Mesendoderm (in vitro differentiated cells): ENCODE results near the gene BUB3.

Experiments used
- DNase-seq: peaks from one replicate; pipeline ENCODE4 v3.0.0; 2013
- H2AK5ac ChIP-seq: 2 replicates; pipeline ENCODE4 v1.6.1; 2013; ENCODE audit warnings: low read length, inconsistent platforms
- H2BK120ac ChIP-seq: 2 replicates; pipeline ENCODE4 v1.6.1; 2013; ENCODE audit warnings: low read depth, mild to moderate bottlenecking, low read length, moderate library complexity, mixed read lengths
- H2BK15ac ChIP-seq: replicated peaks from 2 replicates; pipeline ENCODE4 v1.6.1; 2013; ENCODE audit warnings: low read depth, mild to moderate bottlenecking, moderate library complexity
- H2BK5ac ChIP-seq: 2 replicates; pipeline ENCODE4 v1.6.1; 2013; ENCODE audit warnings: low read length, inconsistent platforms
- H3K18ac ChIP-seq: 2 replicates; pipeline ENCODE4 v1.6.1; 2013; ENCODE audit warnings: mild to moderate bottlenecking, low read length, mixed read lengths
- H3K23ac ChIP-seq: one replicate; pipeline ENCODE4 v1.6.1; 2013; ENCODE audit warnings: low read length
- H3K27ac ChIP-seq: 2 replicates; pipeline ENCODE4 v1.5.1; 2013; ENCODE audit warnings: low read depth, mild to moderate bottlenecking, inconsistent platforms, low read length, moderate library complexity
- H3K27me3 ChIP-seq: 2 replicates; pipeline ENCODE4 v1.6.1; 2013; ENCODE audit warnings: low read length, control low read depth, mild to moderate bottlenecking, inconsistent platforms; ENCODE audit not compliant: insufficient read depth, poor library complexity
- H3K36me3 ChIP-seq: 2 replicates; pipeline ENCODE4 v1.6.1; 2013; ENCODE audit warnings: low read length, inconsistent platforms; ENCODE audit not compliant: control insufficient read depth, insufficient read depth
- H3K4ac ChIP-seq: one replicate; pipeline ENCODE4 v1.6.1; 2013; ENCODE audit warnings: low read depth, mild to moderate bottlenecking, low read length, moderate library complexity
- H3K4me1 ChIP-seq: 2 replicates; pipeline ENCODE4 v1.6.1; 2013; ENCODE audit warnings: low read depth, low read length, inconsistent platforms; ENCODE audit not compliant: control insufficient read depth
- H3K4me2 ChIP-seq: 2 replicates; pipeline ENCODE4 v1.6.1; 2013; ENCODE audit warnings: low read length
- H3K4me3 ChIP-seq: 2 replicates; pipeline ENCODE4 v1.5.1; 2013; ENCODE audit warnings: mild to moderate bottlenecking, low read length
- H3K56ac ChIP-seq: one replicate; pipeline ENCODE4 v1.6.1; 2013; ENCODE audit warnings: low read length
- H3K79me1 ChIP-seq: 2 replicates; pipeline ENCODE4 v1.6.1; 2013; ENCODE audit warnings: low read length, inconsistent platforms
- H3K79me2 ChIP-seq: 2 replicates; pipeline ENCODE4 v1.6.1; 2013; ENCODE audit warnings: mild to moderate bottlenecking, low read length; ENCODE audit not compliant: control insufficient read depth, insufficient read depth
- H3K9ac ChIP-seq: 2 replicates; pipeline ENCODE4 v1.6.1; 2013; ENCODE audit warnings: low read length, inconsistent platforms
- H4K5ac ChIP-seq: one replicate; pipeline ENCODE4 v1.6.1; 2013; ENCODE audit warnings: low read length
- H4K8ac ChIP-seq: one replicate; pipeline ENCODE4 v1.6.1; 2013; ENCODE audit warnings: low read depth, mild to moderate bottlenecking, control low read depth, low read length, moderate library complexity
- WGBS: extraction: QIAGEN DNeasy Blood & Tissue Kit; methylation state at CpG from one replicate; pipeline ENCODE4 v1.1.7; 2013; ENCODE audit warnings: low lambda C conversion rate, missing lambda C conversion rate; ENCODE audit not compliant: insufficient coverage; ENCODE audit errors: extremely low coverage; 5-methylcytosine and 5-hydroxymethylcytosine counted together

BUB3 gene

DNA sequence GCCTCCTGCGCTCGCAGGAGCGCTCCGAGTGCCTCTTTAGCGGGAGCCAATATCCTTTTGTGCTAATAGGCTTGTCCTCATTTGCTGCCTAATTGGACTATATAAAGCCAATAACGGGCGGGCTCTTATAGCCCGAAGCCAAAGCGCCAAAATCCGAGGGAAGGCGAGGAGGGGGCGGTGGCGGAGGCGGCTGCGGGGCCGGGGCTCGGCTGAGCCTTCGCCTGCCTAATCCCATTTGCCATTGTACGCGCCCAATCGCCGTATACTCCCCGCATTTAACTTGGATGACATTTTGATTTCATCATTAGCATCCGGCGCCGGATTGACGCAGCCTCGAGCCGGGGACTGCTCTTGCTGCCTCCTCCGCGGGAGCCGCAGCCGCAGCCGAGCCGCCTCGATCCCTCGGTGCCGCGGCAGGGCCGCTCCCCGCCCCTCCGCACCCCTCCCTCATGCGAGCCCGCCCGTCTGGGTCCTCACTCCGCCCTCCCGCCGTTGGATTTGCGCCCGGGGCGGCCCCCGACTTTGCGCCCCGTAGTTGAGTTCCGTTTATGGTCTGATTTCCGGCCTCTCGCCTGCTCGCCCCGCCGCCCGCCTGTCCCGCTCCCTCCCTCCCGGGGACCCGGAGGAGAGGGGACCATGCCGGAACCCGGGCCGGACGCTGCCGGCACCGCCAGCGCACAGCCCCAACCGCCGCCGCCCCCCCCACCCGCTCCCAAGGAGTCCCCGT is 18.6 kb upstream of the BUB3 start, which contains the start of gene HMX3:
Gene HMX3, plus strand, starts transcription at position 556 of the 727 bp plus-strand sequence. Its CDS starts 81 bp downstream, at position 637.
- WGBS: no CpG with 5 or more reads among the region's 76 CpGs

DNA sequence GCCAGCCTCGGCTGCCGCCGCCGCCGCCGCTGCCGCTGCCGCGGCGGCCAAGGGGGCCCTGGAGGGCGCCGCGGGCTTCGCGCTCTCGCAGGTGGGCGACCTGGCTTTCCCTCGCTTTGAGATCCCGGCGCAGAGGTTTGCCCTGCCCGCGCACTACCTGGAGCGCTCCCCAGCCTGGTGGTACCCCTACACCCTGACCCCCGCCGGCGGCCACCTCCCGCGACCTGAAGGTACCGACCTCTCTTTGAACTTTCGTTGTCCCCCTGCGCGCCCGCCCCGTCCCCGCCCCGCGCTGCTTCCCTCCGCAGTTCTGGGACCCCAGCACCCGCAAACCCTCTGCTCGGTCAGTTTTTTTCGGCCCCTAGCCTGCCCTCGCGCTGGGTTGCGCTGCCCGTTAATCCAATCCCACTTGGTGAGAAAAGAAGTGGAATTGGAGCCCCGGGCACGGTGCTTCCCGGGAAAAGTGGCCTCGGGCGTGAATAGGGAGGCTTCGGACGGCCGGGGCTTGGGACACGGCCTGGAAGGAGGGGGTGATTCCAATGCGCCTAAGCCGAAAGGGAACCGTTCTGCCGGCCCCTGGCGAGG is 17.9 kb upstream of the BUB3 start:
- Histone ChIP-seq H3K56ac (peak overlapping the region; percentile 5), H4K5ac (no peak overlapping the region), H2BK5ac (no peak overlapping the region), H3K79me1 (no peaks in the 10 kb centered on the region), H3K36me3 (no peaks in the 10 kb centered on the region), H2BK120ac (no peak overlapping the region), H3K27ac (no peak overlapping the region), H3K18ac (no peak overlapping the region), H3K23ac (no peak overlapping the region), H2BK15ac (no peak overlapping the region), H3K27me3 (peaks cover 59% of the 10 kb centered on the region), H3K4ac (no peak overlapping the region), H3K4me1 (peaks cover 7% of the 10 kb centered on the region), H3K4me3 (no peak overlapping the region), H3K4me2 (peak overlapping the region; percentile 64), H3K9ac (no peak overlapping the region), H3K79me2 (no peaks in the 10 kb centered on the region), H2AK5ac (no peak overlapping the region), H4K8ac (no peak overlapping the region)
- DNase-seq: no peak
- no CpG with 5 or more reads among the region's 59 CpGs for WGBS

More for the DNA sequence above, 18.6 kb upstream of the BUB3 start, which contains the start of gene HMX3:
- no peak within 1 kb of the TSS for H3K23ac ChIP-seq
- peak; percentile 73 for DNase-seq
- H3K4me2 ChIP-seq: peak within 1 kb of the TSS; percentile 64
- no peak within 1 kb of the TSS for H3K4ac ChIP-seq
- no peak within 1 kb of the TSS for H2BK120ac ChIP-seq
- H3K79me1 ChIP-seq: no peaks in the 10 kb centered on the region
- H3K27me3 ChIP-seq: peaks cover 51% of the 10 kb centered on the region
- H3K18ac ChIP-seq: peak within 1 kb of the TSS; percentile 1
- peak within 1 kb of the TSS; percentile 10 for H3K4me3 ChIP-seq
- H4K5ac ChIP-seq: no peak within 1 kb of the TSS
- no peak within 1 kb of the TSS for H4K8ac ChIP-seq
- no peak within 1 kb of the TSS for H2AK5ac ChIP-seq
- H3K36me3 ChIP-seq: no peaks in the 10 kb centered on the region
- peak within 1 kb of the TSS; percentile 35 for H3K9ac ChIP-seq
- H2BK15ac ChIP-seq: no peak within 1 kb of the TSS
- peak within 1 kb of the TSS; percentile 66 for H3K56ac ChIP-seq
- no peak within 1 kb of the TSS for H3K27ac ChIP-seq
- no peaks in the 10 kb centered on the region for H3K79me2 ChIP-seq
- no peak within 1 kb of the TSS for H2BK5ac ChIP-seq
- peaks cover 7% of the 10 kb centered on the region for H3K4me1 ChIP-seq

DNA sequence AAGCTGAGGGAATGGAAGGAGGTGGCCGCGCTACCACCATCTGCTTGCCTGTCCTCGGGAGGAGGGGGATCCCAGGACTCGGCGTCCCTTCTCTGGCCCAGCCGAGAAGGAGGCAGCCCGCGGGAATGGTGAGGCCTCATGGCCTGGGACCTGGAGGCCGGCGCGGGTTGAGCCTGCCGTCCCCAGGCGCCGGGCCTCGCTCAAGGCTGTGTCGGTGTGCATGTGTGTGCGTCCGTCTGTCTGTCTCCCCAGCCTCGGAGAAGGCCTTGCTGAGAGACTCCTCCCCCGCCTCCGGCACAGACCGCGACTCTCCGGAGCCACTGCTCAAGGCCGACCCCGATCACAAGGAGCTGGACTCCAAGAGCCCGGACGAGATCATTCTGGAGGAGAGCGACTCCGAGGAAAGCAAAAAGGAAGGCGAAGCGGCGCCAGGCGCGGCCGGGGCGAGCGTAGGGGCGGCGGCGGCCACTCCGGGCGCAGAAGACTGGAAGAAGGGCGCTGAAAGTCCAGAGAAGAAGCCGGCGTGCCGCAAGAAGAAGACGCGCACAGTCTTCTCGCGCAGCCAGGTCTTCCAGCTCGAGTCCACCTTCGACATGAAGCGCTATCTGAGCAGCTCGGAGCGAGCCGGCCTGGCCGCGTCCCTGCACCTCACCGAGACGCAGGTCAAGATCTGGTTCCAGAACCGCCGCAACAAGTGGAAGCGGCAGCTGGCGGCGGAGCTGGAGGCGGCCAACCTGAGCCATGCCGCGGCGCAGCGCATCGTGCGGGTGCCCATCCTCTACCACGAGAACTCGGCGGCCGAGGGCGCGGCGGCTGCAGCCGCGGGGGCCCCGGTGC is 17.2 kb upstream of the BUB3 start:
- H2BK5ac ChIP-seq: no peak overlapping the region
- peak overlapping the region; percentile 10 for H3K4me3 ChIP-seq
- H3K27ac ChIP-seq: no peak overlapping the region
- H3K27me3 ChIP-seq: peaks cover 60% of the 10 kb centered on the region
- WGBS: no CpG with 5 or more reads among the region's 83 CpGs
- H3K79me1 ChIP-seq: no peaks in the 10 kb centered on the region
- H4K8ac ChIP-seq: no peak overlapping the region
- peaks cover 7% of the 10 kb centered on the region for H3K4me1 ChIP-seq
- H2AK5ac ChIP-seq: no peak overlapping the region
- H3K9ac ChIP-seq: peak overlapping the region; percentile 35
- no peak overlapping the region for H4K5ac ChIP-seq
- no peak overlapping the region for H2BK15ac ChIP-seq
- H3K18ac ChIP-seq: no peak overlapping the region
- DNase-seq: peak; percentile 84
- H3K56ac ChIP-seq: peak overlapping the region; percentile 66
- H3K4ac ChIP-seq: no peak overlapping the region
- peak overlapping the region; percentile 64 for H3K4me2 ChIP-seq
- no peaks in the 10 kb centered on the region for H3K79me2 ChIP-seq
- H3K36me3 ChIP-seq: no peaks in the 10 kb centered on the region
- H2BK120ac ChIP-seq: no peak overlapping the region
- H3K23ac ChIP-seq: no peak overlapping the region

DNA sequence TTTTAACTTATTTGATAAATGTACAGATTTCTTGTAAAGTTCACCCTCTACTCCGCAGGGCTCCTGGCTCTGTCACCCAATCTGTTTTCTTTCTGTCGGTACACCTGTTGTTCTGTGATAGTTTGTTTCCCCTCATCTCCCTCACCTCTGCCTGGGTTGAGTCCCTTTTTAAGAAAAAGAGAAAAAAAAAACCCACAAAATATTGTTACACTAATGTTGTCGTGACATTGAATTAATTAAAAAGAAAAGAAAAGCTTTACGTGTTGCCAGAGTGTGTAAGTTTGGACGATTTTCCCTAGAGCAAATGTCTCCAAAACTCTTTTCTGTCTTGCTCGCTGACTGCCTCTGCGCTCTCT is 15.1 kb upstream of the BUB3 start:
- Histone ChIP-seq H2BK5ac (no peak overlapping the region), H3K27ac (no peak overlapping the region), H3K36me3 (no peaks in the 10 kb centered on the region), H3K4me1 (no peaks in the 10 kb centered on the region), H3K18ac (no peak overlapping the region), H3K23ac (no peak overlapping the region), H3K27me3 (peaks cover 72% of the 10 kb centered on the region), H3K79me2 (no peaks in the 10 kb centered on the region), H3K4me3 (no peak overlapping the region), H2BK15ac (no peak overlapping the region), H4K8ac (no peak overlapping the region), H3K4me2 (no peak overlapping the region), H3K79me1 (no peaks in the 10 kb centered on the region), H3K4ac (no peak overlapping the region), H3K56ac (no peak overlapping the region), H4K5ac (no peak overlapping the region), H2BK120ac (no peak overlapping the region), H3K9ac (no peak overlapping the region), H2AK5ac (no peak overlapping the region)
- WGBS: no CpG with 5 or more reads among the region's 7 CpGs
- no peak for DNase-seq

DNA sequence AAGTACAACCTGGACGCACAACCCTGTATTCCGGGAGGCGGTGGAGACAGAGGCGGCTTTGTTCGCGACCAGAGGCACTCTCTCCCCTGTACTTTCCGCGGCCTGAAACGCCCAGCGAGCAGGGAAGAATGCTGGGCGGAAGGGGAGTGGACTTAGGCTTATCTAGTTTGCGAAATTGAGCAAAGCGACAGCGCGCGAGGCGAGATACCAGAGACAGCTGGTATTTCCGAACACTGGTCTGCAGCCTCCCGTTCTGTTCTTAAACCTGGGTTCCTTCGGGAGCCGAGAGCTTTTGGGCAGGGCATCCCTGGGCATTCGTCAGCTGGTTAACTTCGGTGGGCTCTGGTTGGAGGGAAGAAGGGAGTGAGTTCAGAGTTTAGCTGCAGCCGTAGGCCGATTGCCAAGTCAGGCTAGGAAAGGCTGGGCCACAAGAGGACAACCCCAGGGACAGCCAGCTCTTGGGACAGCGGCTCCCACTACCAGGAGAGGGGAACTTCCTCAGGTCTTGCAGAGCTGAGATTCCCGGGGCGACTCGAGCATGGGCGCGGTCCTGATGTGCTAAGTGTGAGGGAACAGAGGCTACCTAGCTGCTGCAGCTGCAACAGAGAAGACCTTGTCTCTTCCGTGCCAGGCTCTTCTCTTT is 14.6 kb upstream of the BUB3 start:
- no peak overlapping the region for H2BK120ac ChIP-seq
- no peak overlapping the region for H2AK5ac ChIP-seq
- no peak overlapping the region for H3K23ac ChIP-seq
- H2BK5ac ChIP-seq: no peak overlapping the region
- no peak overlapping the region for H3K4me3 ChIP-seq
- no peaks in the 10 kb centered on the region for H3K79me2 ChIP-seq
- no peak overlapping the region for H3K56ac ChIP-seq
- H4K5ac ChIP-seq: no peak overlapping the region
- H4K8ac ChIP-seq: no peak overlapping the region
- no peak overlapping the region for H3K18ac ChIP-seq
- H3K4me2 ChIP-seq: peak overlapping the region; percentile 45
- no peak overlapping the region for H3K27ac ChIP-seq
- H3K79me1 ChIP-seq: no peaks in the 10 kb centered on the region
- H3K9ac ChIP-seq: no peak overlapping the region
- H3K27me3 ChIP-seq: peaks cover 72% of the 10 kb centered on the region
- peak; percentile 89 for DNase-seq
- no CpG with 5 or more reads among the region's 32 CpGs for WGBS
- H2BK15ac ChIP-seq: no peak overlapping the region
- no peaks in the 10 kb centered on the region for H3K36me3 ChIP-seq
- no peak overlapping the region for H3K4ac ChIP-seq
- no peaks in the 10 kb centered on the region for H3K4me1 ChIP-seq
